GM19395 (cell line): ENCODE measurements around the gene LRRC3C.

ENCODE experiments used
- ATAC-seq: cut with Tn5 transposase; IDR thresholded peaks from one replicate; pipeline ENCODE4 v1.9.1; 2021; ENCODE audit warnings: mild to moderate bottlenecking, moderate library complexity; ENCODE audit not compliant: unreplicated experiment

The LRRC3C gene

DNA sequence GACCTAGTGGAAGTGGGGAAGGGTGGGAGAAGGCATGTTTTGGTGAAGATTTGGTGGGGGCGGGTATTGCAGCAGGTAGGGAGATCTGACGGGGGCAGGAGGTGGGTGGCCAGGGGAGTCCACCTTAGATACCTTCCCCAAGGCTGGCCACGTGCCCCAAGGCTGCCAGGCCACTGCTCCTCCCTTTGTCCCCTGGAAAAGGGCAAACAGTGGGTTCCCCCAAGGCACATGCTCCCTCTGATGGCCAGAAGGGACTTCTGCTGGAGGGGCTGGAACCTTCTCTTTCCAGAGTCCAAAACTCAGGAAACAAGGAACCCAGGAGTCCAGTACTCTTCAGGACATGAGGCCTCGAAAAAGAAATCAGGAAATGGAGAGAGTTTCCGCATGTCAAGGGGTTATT, 46.9 kb downstream of the LRRC3C start:
- no peak for ATAC-seq

DNA sequence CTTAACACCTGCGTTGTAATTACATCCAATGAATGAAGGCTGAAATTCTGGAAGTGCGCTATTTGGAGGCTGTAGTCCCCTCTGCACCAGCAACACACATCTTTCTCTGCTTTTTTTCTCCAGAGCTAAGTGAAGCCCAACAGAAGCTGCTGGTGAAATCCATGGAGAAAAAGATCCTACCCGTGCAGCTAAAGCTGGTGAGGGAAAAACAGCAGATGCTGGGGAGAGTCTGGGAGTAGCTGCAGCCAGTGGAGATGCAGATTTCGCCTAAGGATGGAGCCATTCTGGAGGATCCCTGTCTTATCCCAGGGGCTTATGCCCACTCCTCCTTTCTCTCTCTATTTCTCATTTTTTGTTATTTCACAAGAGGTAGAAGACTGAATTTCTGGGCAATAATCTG, 48.3 kb downstream of the LRRC3C start:
- ATAC-seq = no peak

DNA sequence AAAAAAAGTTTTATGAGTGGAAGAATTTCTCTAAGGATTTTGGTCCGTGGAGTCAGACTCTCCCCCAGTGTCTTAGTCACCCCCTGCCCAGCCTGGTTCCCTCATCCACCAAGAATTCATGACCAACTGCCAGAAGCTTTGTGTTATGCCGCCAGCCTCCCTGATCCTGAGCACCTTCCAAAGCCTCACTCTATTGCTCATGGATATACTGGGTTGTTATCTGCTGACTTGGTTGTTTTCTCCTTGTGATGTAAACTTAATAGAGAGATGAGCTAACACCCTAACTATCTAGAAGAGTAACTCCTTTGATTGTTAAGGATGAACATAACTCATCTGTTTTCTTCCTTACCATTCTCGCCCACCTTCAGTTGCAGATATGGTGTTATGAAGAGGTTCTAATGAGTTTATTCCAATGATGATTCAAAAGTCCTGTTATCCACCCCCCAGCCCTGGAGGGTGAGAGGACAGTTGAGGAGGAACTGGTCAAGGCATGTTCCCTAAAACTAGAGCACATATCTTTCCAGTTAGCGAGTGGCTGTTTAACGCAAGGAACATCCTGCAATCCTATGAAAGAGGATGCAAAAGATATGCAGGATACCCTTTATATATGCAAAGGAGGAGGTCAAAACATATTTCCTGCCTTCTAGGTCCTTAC, 51.6 kb downstream of the LRRC3C start:
- ATAC-seq = no peak

DNA sequence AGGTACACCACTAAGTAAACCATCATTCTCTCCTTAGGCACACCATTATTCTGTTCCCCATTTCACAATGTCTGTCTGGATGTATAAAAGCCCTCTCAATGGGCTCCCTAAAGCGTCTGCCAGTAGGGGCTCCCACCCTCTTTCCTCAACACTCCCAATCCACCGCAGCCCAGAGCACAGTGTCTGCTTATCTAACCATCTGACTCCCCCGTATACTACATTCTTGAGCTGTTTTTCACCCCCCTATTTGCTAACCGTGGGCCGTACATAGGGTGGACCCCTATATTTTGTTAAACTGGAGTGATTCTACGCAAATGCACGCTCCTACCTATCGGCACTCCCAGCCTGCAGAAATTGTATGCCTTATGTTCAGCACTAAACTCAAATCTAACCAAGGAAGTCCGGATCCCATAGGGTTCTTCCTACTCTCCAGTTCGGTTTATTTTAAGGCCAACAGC, 52.4 kb downstream of the LRRC3C start:
- peak; percentile 23 for ATAC-seq

DNA sequence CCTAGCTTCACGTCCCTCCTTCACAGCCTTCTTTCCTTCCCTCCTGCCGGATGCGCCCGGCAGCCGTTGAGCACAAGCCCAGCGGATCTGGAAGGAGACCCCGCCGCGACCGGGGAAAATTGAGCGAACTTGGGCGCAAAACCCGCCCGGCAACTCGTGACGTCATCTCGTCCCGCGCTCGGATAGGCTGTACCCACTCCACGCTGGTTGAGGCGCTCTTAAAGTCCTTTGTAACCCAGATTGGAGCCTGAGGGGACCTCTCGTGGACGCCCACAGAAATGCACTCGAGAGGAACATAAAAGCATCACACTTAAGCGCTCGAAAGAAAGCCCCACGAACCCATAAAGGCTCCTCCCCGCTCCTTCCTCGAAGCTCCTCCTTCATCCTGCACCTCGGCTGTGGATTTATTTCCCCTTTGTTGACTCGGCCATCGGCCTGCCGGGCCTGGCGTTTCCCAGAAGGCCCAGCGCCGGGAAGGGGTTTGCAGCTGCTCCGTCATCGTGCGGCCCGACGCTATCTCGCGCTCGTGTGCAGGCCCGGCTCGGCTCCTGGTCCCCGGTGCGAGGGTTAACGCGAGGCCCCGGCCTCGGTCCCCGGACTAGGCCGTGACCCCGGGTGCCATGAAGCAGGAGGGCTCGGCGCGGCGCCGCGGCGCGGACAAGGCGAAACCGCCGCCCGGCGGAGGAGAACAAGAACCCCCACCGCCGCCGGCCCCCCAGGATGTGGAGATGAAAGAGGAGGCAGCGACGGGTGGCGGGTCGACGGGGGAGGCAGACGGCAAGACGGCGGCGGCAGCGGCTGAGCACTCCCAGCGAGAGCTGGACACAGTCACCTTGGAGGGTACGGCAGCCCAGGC, 53.0 kb downstream of the LRRC3C start, which contains the start of gene PSMD3:
Gene PSMD3, plus strand, starts transcription at position 457 of the 856 bp plus-strand sequence. Its CDS starts 164 bp downstream, at position 621.
- peak; percentile 96 for ATAC-seq

DNA sequence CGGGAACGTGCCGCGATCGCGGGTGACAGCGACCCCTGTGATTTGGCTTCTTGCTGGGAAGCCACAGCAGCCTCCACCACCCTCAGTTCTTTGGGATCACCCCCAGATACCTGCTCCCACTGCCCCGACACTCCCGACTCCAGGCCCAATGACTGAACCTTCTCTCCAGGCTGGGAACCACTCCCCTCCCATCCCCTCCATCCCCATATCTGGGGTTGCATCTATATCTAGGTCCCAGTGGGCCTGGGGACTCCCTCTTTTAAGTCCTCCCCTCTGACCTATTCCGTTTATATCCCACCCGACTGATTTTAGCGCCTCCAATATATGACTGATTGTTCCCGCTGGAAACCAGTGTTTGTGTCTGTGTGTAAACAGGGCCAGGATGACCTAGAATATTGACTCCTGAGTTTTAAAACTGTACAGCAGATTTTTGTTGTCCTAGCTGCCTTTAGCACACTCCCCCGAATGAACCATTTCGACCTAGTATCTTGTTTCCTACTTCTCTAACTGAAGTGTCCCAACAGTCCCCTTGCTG, 53.7 kb downstream of the LRRC3C start:
- no peak for ATAC-seq

DNA sequence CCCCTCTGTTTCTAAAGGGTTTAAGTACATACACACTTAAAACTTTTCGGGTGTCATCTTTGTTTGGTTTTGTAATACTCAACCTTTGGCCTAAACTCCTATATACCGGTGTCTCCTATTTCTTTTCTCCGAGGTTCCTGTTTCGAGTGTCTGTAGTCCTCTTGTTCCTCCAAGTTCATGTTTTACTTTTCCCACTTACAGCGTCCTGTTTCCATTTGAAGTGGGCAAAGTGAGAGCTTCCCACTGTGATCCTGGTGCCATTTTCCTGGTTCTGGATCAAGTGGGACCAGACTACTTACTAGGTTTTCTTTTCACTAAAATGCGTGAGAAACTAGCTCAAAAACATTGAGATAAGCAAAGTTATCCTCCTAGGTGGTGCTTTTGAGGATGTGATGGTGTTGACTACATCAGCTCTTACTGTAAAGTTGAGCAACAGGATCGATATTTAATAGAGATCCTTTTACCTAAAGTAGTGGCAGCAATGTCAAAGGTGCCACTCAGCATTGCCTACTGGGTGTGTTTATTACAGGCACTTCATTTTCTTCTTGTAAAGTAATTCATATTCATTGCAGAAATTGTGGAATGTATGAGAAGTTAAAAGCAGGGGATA, 54.3 kb downstream of the LRRC3C start:
- ATAC-seq = no peak

DNA sequence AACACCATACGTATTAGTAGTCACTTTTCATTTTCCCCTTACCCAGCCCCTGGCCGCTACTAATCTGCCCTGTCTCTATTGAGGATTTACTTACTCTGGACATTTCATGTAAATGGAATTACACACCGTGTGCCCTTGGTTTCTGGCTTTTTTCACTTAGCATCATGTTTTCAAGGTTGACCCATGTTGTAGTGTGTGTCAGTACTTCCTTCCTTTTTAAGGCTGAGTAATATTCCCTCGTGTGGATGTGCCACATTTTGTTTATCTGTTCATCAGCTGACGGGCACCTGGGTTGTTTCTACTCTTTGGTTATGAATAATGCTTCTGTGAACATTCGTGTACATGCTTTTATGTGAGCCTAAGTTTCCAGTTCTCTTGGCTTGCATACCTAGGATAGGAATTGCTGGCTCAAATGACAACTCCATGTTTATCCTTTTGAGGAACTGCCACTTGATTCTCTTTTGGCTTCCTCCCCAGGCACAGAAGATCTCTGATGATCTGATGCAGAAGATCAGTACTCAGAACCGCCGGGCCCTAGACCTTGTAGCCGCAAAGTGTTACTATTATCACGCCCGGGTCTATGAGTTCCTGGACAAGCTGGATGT, 60.8 kb downstream of the LRRC3C start:
- ATAC-seq = no peak

DNA sequence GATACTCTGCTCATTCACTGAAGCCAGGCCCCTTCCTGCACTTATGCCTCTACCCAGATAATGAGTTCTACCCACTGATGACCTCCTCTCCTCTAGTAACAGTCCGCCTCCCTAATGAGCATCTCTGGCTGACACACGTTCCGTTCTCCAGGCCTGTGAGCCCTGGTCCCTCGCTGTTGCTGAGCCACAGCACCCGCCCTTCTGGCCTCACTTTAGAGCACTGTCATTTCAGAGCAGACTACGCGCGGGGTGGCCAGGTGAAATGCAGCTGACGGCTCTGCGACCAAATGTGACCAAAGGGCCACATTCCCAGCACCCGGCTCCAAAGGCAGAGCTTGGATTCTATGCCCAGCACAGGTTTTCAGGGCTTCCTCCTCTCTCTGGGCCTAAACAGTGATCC, 66.9 kb downstream of the LRRC3C start:
- ATAC-seq = no peak
